ENCODE measurements around the gene NTM. TPM values are rescaled to one million over a fixed set of nuclear protein-coding genes. Genes with fewer than 3 reads are reported as not detected.

The NTM gene
- total and polyA plus RNA-seq, 2 experiments from 2014 or later: 2.2 to 4.9 TPM

DNA sequence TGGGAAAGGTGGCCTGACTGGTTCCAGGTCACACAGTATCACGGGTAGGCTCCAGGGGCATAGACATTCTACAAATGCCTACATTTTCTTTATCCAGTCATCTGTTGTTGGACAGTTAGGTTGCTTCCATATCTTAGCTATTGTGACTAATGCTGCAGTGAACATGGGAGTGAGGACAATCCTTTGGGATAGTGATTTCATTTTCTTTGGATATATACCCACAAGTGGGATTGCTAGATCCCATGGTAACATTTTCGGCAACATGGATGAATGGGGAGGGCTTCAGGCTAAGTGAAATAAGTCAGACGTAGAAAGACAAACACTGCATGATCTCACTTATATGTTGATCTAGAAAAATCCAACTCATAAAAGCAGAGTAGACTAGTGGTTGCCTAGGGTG is 744.3 kb downstream of the NTM start:
- no peaks in the 10 kb centered on the region for H3K9me3 ChIP-seq (ENCODE audit: low read depth)
- peaks cover 23% of the 10 kb centered on the region for H3K27me3 ChIP-seq
- H3K36me3 ChIP-seq (replicated peaks; ENCODE audit: insufficient read depth, low read depth): no peaks in the 10 kb centered on the region
- H3K4me3 ChIP-seq: no peak overlapping the region
- TF ChIP-seq EZH2phosphoT487 (IDR thresholded peaks at IDR 0.05; ENCODE audit: low read depth, severe bottlenecking, unreplicated experiment): no peak
- no peak for TF ChIP-seq EZH2 (IDR thresholded peaks at IDR 0.05; ENCODE audit: borderline replicate concordance)
- TF ChIP-seq, protein P1, sequence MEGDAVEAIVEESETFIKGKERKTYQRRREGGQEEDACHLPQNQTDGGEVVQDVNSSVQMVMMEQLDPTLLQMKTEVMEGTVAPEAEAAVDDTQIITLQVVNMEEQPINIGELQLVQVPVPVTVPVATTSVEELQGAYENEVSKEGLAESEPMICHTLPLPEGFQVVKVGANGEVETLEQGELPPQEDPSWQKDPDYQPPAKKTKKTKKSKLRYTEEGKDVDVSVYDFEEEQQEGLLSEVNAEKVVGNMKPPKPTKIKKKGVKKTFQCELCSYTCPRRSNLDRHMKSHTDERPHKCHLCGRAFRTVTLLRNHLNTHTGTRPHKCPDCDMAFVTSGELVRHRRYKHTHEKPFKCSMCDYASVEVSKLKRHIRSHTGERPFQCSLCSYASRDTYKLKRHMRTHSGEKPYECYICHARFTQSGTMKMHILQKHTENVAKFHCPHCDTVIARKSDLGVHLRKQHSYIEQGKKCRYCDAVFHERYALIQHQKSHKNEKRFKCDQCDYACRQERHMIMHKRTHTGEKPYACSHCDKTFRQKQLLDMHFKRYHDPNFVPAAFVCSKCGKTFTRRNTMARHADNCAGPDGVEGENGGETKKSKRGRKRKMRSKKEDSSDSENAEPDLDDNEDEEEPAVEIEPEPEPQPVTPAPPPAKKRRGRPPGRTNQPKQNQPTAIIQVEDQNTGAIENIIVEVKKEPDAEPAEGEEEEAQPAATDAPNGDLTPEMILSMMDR (IDR thresholded peaks at IDR 0.05; ENCODE audit: poor library complexity): no peak
- WGBS (ENCODE audit: low lambda C conversion rate, missing lambda C conversion rate): 84% methylated on average over 3 of the region's 3 CpGs
- no peaks in the 10 kb centered on the region for H3K79me2 ChIP-seq
- no peak overlapping the region for H3K27ac ChIP-seq
- H3K4me2 ChIP-seq: no peak overlapping the region
- H2AFZ ChIP-seq: no peak overlapping the region
- no peaks in the 10 kb centered on the region for H3K4me1 ChIP-seq (ENCODE audit: insufficient read depth)
- no peaks in the 10 kb centered on the region for H4K20me1 ChIP-seq (ENCODE audit: insufficient read depth, poor library complexity, severe bottlenecking)
- DNase-seq (ENCODE audit: low spot score): no peak
- no peaks in the 10 kb centered on the region for H3K9me2 ChIP-seq (replicated peaks; ENCODE audit: insufficient read depth)

DNA sequence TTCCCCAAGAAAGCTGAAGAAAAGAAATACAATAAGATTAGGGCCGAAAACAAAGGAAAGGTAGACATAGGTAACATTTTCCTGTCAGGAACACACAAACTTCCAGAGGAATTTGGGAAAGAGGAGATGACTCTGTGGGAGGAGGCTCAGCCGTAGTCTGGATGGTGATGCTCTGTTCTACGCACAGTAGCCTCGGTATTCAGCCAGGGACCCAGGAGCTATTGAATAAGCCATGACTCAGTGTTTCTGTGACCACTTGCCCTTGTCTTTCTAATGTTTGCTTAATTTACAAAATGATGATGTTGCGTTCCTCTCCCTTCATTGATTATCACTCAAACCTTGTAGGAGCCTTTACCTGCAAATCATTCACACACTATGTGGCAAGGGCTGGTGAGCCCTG is 745.0 kb downstream of the NTM start:
- no peaks in the 10 kb centered on the region for H4K20me1 ChIP-seq (ENCODE audit: insufficient read depth, poor library complexity, severe bottlenecking)
- no peaks in the 10 kb centered on the region for H3K79me2 ChIP-seq
- 93% methylated on average over 5 of the region's 5 CpGs for whole genome bisulfite sequencing (ENCODE audit: low lambda C conversion rate, missing lambda C conversion rate)
- no peak overlapping the region for H2AFZ ChIP-seq
- no peak overlapping the region for H3K4me3 ChIP-seq
- no peak for TF ChIP-seq EZH2 (IDR thresholded peaks at IDR 0.05; ENCODE audit: borderline replicate concordance)
- no peaks in the 10 kb centered on the region for H3K9me2 ChIP-seq (replicated peaks; ENCODE audit: insufficient read depth)
- DNase-seq (ENCODE audit: low spot score): no peak
- no peak overlapping the region for H3K27ac ChIP-seq
- peaks cover 29% of the 10 kb centered on the region for H3K27me3 ChIP-seq
- H3K9me3 ChIP-seq (ENCODE audit: low read depth): no peaks in the 10 kb centered on the region
- H3K36me3 ChIP-seq (replicated peaks; ENCODE audit: insufficient read depth, low read depth): no peaks in the 10 kb centered on the region
- H3K4me1 ChIP-seq (ENCODE audit: insufficient read depth): no peaks in the 10 kb centered on the region
- H3K4me2 ChIP-seq: no peak overlapping the region

DNA sequence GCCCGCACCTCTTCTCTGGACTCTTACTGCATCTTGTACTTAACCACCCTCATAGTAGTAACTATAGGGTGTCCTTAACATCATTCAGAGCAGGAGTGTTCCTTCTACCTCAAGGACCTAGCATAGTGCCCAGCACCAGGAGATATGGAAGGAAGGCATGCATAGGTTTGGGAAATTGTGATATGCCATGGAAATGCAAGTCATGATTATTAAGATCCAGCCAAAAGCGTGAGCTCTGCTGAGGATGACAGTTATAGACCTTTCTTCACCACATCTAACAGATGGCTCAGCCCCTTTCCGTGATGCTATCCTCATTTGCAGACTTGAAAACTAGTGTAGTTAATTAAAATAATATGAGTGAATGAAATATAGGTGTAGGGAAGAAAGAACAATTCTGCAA is 746.1 kb downstream of the NTM start:
- Histone ChIP-seq H2AFZ (no peak overlapping the region), H3K4me3 (no peak overlapping the region), H3K9me3 (ENCODE audit: low read depth) (no peaks in the 10 kb centered on the region), H3K27ac (no peak overlapping the region), H3K9me2 (replicated peaks; ENCODE audit: insufficient read depth) (no peaks in the 10 kb centered on the region), H3K36me3 (replicated peaks; ENCODE audit: insufficient read depth, low read depth) (no peaks in the 10 kb centered on the region), H3K4me1 (ENCODE audit: insufficient read depth) (no peaks in the 10 kb centered on the region), H4K20me1 (ENCODE audit: insufficient read depth, poor library complexity, severe bottlenecking) (no peaks in the 10 kb centered on the region), H3K27me3 (peaks cover 39% of the 10 kb centered on the region), H3K79me2 (no peaks in the 10 kb centered on the region), H3K4me2 (no peak overlapping the region)
- DNase-seq (ENCODE audit: low spot score): no peak
- WGBS (ENCODE audit: low lambda C conversion rate, missing lambda C conversion rate): 85% methylated on average over 3 of the region's 3 CpGs
- TF ChIP-seq, protein P1 (IDR thresholded peaks at IDR 0.05; ENCODE audit: poor library complexity): no peak
- TF ChIP-seq EZH2phosphoT487 (IDR thresholded peaks at IDR 0.05; ENCODE audit: low read depth, severe bottlenecking, unreplicated experiment): no peak
- no peak for TF ChIP-seq EZH2 (IDR thresholded peaks at IDR 0.05; ENCODE audit: borderline replicate concordance)

DNA sequence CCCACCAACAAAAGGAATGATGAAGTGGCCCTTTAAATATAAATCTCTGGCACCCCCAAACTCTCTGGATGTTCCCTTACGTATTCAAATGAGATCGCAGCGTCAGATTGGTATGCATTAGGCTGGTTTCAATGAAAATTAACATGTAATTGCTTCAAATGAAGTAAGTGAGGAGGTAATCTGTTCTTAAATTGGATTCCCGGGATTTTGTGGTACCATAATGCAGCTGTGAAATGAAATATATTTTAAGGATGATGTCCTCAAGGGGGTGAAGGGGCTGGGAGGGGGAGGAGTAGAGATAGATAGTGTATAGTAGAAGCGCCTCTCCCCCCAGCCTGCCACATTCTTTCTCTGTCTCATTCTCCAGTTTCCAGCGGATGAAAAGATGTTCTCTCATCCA is 748.2 kb downstream of the NTM start:
- 91% methylated on average over 6 of the region's 6 CpGs for WGBS (ENCODE audit: low lambda C conversion rate, missing lambda C conversion rate)
- Histone ChIP-seq H4K20me1 (ENCODE audit: insufficient read depth, poor library complexity, severe bottlenecking) (no peaks in the 10 kb centered on the region), H3K4me1 (ENCODE audit: insufficient read depth) (no peaks in the 10 kb centered on the region), H2AFZ (no peak overlapping the region), H3K79me2 (no peaks in the 10 kb centered on the region), H3K9me3 (ENCODE audit: low read depth) (no peaks in the 10 kb centered on the region), H3K4me2 (no peak overlapping the region), H3K36me3 (replicated peaks; ENCODE audit: insufficient read depth, low read depth) (no peaks in the 10 kb centered on the region), H3K4me3 (no peak overlapping the region), H3K27ac (no peak overlapping the region), H3K9me2 (replicated peaks; ENCODE audit: insufficient read depth) (no peaks in the 10 kb centered on the region), H3K27me3 (peaks cover 46% of the 10 kb centered on the region)
- no peak for DNase-seq (ENCODE audit: low spot score)
- no peak for TF ChIP-seq EZH2 (IDR thresholded peaks at IDR 0.05; ENCODE audit: borderline replicate concordance)

All from hepatocyte (in vitro differentiated cells).